NCI-H345 (cell line): ENCODE measurements around the gene APOA1.
A peak's percentile ranks its signal among the peaks of the same experiment; 100 is the strongest.

Experiments
- DNase-seq: peaks from one replicate; lab custom pipeline; 2025; lab: John Stamatoyannopoulos, UW

The APOA1 gene

DNA sequence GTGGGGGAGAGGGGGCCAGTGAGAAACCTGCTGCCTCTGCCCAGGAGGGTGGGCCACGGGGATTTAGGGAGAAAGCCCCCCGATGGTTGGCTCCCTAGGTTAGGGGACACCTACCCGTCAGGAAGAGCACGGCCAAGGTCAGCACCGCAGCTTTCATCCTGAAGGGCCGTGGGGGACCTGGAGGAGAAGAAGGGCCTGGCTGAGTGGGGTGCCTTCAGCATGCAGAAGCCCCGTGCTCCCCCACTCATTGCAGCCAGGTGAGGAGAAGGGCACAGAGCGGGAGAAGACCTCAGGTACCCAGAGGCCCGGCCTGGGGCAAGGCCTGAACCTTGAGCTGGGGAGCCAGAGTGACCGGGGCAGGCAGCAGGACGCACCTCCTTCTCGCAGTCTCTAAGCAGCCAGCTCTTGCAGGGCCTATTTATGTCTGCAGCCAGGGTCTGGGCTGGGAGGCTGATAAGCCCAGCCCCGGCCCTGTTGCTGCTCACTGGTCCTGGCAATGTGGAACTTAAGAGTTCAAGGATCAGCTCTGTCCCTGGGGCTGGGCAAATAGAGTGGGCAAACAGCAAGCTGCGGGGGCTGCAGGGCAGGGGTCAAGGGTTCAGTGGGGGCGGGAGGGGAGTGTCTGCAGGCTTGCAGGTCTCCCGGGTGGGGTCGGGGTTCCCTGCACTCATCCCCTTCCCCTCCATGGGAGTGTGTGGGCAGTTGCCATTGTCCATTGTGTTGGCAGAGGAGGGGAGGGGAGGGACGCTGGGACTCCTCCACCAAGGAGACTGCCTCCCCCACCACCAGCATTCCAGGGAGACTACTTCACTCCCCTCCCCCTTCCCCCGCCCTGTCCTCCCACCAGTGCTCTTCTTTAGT, at the start of gene APOA1:
APOA1 (minus strand) TSS at position 392 of the 861 bp plus-strand sequence; CDS start at position 157, 235 bp downstream.
- DNase-seq: no peak

DNA sequence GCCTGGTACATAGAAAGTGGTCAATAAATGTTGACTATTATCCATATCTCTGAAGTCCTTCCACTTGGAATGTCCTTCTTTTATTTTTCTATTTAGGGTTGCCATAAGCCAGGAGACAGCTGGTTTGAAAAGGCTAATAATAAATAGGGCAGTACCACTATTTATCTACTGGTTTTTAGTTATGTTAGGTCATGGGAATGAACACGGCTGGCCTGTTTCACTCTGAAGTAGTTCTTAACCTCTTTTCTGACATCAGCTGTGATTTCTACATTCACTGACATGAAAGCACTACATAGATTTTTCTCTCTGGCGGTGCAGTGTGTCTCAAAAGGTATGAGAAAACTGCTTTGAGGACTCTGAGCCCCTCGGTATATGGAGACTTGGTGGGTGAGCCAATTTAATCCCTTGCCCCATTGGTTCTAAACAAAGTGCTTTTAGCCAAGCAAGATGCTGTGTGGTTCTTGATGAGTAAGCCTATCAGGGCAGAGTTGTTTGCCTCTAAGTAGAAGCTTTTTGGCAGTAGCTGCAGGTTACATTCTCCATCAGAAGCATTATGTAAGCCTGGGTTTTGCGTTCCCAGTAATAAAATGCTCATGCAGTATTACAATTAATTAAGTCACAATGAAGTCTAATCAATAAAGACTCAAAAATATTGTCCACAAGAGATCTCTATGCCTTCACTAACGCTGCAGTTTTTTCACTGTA, 48.7 kb upstream of the APOA1 start:
- DNase-seq: no peak

DNA sequence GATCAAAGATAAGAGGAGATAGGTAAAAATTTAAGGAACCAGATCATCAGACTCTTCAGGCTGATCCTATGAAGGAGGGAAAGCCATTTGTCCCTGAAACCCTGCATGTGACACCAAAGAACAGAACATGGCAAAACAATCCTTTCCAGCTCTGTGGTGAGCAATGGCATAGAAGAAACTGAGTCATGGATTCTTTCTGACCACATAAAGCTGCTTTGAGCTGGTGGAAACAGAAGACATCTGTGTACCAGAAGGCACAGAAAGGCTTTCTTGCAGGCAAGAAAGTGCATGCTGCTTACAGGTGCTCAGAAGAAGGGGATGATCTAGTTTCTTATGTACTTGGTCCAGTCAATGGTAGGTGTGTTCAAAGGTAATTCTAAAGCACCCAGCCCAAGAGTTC, 45.0 kb upstream of the APOA1 start:
- DNase-seq: no peak

DNA sequence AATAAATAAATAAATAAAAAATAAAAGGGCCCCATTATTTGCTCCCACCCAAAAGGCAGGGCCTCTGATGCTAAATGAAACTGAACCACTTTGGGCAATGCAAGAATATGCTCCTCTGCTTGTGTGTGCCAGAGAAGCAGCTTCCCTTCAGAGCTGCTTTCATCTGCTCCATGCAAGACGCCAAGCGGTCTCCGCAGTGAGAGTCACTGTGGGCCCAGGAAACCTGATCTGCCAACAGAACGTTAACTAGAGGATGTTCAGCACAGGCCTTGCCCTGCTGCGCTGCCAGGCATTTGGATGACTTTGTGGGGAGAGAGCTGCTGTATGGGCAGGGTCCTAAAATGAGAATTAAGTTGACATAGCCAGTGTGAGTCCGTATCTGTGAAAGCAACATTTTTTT, 43.7 kb upstream of the APOA1 start:
- no peak for DNase-seq

DNA sequence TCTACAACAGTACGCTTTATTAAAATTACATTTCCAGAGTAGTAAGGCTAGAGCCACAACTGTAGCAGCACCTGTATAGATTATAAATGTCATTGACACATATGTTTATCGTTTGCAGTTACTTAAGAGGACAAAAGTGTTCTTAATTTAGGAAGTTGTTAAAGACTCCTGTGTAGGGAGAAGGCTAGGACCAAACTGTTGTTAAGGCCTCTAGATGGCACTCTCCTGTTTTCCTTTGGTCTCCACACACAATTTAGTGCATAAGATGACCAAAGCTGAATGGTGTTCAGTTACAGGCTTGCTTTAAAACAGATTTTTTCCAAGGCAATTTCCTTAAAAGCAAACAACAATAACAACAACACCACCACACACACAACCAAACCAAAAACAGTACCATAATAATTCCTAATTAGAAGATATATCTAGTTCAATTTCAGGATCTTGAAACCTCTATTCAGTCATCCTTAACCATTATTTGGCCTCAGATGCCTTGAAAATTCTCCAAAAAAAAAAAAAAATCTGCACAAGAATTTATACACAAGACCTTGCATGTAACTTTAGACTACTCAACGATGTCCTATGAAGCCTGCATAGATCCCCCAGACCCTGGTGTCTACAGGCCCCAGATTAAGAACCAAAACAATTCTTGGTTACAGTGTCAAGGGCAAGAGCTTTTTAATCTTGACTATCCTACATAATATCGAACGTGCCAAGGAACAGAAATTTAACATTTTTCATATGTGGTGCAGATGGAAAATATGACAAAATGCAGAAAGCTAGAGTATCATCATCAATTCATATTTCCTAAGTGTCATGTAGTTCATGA, 42.6 kb upstream of the APOA1 start:
- DNase-seq: peak; percentile 52

DNA sequence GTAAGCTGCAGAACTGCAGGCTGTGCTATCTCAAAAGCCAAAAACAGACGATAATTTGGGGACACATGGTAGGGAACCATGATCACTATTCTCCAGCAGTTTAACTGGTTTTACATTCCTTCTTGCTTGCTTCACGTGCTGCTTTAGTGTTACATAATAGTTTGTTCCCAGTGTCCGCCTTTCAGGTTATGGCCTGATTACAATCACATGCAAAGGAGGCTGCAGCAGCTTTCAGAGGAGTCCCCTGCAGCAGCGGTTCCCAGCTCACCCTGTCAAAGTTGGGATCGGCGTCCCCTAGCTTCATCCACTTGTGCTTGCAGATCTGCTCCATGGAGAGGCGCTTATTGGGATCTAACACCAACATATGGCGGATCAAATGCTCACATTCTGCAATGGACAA, 39.2 kb upstream of the APOA1 start:
- no peak for DNase-seq

DNA sequence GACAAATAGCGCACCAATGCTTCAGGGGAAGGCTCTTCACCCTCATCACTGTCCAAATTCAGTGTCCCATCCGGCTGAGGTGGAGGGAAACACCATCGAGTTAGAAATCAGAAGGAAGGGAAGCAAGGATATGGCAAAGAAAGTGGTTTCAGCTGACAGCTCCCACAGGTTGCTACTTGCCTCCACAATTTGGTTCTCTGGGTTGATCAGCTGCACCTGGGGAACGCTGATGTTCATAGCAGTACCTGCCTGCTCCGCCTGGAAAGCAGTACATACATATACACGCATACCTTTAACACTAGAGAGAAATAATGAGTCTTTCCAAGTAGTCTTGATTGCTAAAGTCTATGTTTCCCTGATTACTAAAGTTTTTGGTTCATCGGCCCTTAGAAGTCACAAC, 37.8 kb upstream of the APOA1 start:
- no peak for DNase-seq

DNA sequence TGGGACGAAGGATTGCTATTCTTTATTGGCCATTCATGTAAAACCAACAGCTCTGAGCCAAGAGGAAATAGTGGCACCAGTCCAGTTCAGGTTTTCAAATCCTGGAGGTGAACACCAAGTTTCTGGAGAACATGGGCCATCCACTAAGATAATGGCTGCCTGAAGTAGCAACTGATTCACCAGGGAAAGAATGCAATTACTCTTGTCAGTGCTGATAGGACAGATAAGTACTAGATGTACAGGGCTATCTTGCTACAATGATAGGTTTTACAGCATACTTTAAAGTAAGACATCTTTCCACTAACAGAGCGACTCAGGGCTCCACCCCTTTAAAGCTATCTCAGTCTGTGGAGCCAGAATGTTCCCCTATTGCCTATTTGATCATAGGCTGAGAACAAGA, 36.8 kb upstream of the APOA1 start:
- DNase-seq: no peak

DNA sequence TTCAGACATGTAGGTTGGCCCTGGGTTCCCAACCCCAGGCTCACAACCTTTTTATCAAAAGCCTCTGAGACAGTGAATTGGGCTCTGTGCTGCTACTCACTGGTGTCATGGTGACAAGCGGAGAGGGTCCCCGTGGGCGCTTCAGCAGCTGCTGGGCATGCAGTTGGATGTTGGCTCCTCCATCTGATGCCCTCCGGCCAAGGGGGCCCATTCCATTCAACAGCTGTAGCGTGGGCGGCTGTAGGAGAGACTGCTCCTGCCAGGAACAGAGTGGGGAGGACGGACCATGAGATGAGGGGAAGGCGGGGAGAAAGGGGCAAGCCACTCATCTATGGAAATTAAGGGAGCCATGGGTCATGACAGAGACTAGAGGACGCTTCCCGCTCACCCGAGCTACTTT, 36.0 kb upstream of the APOA1 start:
- DNase-seq: no peak

DNA sequence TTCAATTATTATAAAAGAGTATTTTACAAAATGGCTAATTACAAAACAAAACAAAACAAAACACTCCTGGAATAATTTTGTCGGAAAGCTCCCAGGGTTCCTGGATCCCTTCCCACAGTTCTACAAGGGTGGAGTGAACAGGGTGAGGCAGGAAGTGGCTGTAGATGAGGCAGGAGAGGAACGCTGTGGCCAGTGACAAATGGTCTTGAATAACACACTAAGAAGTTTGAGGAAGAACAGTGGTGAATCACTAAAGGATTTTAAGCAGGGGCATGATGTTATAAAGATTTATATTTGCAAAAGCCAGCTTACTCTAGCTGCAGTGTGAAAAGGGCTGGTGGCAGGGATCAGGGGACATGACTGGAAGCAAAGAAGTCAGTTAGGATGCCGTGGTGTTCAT, 33.8 kb upstream of the APOA1 start:
- DNase-seq: no peak

DNA sequence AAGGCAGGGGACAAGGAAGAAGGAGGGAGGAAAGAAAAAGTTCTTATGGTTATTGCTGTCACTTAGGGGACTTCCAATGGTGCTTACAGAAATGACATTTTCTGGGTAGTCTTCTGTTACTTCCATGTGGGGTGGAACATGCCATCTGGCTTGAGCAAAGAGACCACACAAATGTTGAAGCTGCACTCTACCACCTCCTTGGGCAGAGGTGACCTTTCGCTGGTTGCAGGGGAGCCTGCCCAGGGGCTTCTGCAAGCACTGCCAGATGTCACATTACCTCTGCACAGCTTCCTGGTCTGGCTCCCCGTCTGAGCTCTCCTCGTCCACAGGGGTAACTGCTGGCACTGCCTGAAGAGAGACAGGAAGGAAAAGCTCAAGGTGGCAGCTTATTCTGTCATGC, 32.6 kb upstream of the APOA1 start:
- DNase-seq: no peak

DNA sequence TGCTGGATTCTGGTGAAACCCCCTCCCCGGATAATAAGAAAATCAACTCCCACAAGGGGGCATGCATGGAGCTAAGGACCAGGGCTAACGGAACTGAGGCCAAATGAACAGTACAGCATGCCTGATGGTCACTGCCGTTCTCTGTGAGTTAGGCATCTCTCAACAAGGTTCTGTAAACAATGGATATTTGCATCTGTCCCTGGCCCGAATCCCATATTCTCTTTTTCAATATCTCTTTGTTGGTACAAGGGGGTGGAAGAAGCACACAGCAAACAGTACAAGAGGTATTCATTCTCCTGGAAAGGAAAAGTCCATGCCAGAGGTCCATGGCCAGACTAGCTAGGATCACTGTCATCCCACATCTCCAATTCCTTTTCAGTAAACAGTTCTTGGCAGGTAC, 32.2 kb upstream of the APOA1 start:
- no peak for DNase-seq

DNA sequence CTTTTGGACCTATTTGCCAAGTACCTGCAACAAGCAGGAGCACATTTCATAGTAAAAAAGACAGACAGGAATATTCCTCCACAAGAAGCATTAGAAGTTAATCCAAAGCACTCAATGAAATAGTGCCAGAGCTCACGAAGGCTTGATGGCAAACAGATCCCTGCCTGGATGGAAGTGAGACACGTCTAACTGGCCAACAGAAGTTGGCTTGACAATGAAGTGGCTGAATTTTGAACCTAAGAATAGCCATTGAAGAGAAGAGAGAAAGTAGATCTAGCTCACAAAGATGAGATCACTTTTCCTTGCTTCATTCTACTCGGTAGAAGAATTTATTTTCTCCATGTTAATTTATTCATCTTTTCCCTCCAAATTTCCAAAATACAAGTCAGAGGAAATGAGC, 30.6 kb upstream of the APOA1 start:
- DNase-seq: no peak

DNA sequence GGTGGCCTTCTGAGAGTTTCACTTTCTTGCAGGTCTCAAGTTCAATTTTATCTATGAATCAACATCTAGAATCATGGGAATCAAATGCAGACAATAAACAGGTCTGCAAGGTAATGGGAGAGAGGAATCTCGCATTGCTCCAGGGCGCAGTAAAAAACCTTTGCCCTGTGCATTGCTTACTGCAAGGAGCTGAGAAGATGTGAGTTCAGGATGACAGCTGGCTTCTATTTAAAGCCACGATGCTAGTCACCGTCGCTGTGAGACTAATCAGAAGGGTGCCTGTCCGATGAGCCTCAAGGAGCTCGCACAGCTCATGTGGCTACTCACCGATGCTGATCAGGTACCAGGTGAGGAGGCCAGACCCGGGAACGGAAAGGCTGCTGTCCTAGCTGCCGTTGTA, 30.2 kb upstream of the APOA1 start:
- no peak for DNase-seq

DNA sequence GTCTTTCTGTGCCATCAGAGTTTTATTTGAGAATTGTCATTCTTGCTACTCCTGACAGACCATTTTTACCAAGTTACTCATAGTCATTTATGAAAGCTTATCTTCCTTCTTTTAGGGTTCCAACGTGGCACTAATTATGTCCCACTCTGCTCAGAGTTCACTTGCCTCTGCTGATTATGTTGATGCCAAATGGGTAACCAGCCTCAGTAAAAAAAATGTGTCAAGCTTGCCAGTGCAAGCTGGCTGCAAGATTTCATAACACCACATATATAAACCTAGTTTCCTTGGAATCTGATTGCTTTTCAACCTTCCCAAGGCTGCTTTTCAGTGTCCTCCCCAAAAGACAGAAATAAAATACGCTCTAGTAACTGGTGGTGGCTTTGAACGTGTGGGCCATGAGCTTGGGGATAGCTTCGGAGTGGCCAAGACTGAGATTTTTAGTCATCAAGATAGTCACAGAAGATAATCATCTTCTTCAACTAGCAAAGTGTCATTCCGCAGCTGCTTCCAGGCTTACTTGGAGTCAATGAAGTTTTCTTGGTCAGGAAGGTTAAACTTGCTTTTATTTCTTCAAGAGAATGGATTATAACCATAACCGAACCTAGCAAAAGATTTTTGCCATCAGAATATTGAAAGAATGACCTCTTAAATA, 29.5 kb upstream of the APOA1 start:
- DNase-seq: no peak

DNA sequence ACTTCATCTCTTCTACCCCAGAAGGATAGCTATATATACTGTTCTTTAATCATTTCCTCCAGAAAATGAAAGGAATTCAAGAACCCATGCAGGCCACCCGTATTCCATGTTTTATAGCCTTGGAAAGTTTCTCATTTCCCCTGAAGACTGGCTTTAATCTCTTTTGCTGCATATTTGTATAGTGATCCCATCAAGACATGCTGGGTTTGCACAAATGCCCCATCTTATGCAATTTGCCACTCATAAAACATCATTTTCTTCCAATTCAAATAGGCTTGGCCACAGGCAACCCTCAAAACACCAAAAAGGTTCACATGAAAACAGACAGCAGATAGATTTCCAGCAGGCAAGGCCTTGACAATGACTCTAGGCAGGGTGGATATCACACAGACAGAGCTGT, 28.3 kb upstream of the APOA1 start:
- no peak for DNase-seq

DNA sequence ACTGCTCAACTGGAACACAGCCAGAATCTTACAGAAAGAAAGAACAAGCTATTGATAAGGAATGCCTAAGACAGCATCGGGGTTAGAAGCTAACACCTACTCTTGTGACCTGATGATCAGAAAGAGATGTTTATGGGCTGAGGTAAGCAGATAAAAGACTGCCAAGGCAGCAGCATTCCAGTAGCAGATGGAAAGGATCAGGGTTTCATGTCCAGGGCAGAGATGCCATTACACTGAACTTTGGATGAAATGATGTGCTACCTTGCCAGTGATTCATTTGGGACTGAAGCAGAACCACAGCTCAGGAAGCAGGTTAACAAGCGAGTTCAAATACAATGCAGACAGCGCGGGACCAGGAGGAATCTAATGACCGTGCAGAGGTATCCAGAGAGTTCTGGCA, 27.1 kb upstream of the APOA1 start:
- no peak for DNase-seq

DNA sequence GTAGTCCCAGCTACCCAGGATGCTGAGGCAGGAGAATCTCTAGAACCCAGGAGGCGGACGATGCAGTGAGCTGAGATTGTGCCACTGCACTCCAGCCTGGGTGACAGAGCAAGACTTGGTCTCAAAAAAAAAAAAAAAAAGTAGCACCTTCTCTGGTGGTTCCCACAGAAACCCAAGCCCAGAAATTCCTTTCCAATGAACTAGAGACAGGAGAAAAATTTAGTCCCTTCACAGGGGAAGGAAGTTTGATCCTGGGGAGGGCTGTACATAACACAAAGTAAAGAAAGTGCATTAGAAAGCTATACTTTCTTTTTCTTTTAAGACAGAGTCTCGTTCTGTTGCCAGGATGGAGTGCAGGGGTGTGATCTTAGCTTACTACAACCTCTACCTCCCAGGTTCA, 25.5 kb upstream of the APOA1 start:
- no peak for DNase-seq

DNA sequence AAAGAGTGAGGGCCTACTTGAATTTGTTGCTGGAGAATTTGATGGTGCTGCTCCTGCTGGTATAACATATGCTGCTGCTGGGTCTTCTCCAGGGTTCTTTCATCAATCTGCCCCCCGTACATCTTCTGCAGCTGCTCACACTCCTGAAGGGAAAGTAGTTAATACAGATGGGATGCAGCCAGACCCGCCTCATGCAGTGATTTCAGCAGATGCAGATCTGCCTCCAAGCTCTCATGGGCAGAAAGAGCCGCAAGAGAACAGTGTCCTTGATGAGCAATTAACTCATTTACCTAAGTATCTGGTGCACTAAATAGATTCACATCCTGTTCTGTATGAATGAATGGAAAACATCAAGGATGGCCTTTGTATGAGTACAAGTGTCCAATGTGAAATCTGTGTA, 24.8 kb upstream of the APOA1 start:
- no peak for DNase-seq

DNA sequence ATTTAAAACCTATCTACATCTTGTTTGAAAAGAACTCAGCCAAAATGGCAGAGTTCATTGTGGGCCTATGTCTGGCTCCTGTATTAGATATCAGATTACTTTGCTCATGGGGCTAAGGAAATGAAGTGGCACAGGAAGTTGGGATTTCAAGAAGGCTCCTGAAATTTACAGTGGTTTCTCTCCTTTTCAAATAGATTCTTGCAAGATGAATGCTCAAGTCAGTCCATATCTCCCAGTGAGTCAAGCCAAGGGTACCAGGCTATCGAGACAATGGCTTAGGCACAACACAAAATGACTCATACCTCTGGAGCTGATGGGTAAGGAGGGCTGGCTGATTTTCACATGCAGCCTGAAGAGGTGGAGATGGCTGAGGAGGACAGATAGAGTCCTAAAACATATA, 24.1 kb upstream of the APOA1 start:
- DNase-seq: no peak

DNA sequence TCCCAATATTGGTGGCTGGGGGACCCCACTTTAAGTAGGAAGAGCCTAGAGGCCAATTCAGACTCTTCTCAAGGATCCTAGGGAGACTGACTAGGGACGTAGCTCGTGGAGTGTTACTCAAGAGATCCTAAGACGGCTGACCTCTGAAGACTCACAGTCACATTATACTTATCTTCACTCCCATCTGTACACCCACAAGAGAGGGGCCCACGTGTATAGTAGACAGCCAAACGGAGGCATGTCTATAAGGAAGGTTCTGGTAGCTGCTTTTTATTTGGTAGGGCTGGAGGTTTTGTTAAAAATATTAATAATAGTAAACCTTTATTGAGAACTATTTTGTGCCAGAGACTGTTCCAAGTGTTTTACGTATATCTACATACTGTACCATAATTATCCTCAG, 22.9 kb upstream of the APOA1 start:
- DNase-seq: no peak

DNA sequence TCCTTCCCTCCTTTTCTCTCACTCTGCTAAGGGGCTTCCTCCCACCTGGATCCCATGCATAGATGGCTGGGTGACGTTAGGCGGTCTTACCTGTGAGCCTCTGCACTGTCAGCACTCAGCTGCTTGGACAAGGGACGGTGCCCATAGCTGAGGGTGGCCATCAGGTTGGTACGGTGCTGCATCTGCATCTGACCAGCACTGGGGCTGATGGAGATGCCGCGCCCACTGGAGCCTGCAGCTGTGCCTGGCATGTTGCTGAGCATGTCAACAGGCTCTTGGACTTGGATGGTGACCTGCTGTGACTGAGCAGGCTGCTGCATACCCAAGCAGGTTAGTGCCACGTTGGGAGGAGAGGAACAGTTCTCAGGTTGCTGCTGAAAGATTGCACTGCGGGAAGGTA, 21.8 kb upstream of the APOA1 start:
- no peak for DNase-seq
